Astrocyte of the spinal cord (primary cell): ENCODE results near the gene EDDM3A.
"Not testable (repeated sequence)": the region's sequence is repeated elsewhere in the genome, so short reads cannot be mapped to it uniquely, and the experiment has no call there.

Source experiments
- DNase-seq: peaks from one replicate; pipeline ENCODE4 v3.0.0; 2011; ENCODE audit warnings: low read depth, low spot score
- H3K4me3 ChIP-seq: 2 replicates; pipeline ENCODE4 v1.5.1; 2011; ENCODE audit warnings: low read depth, mild to moderate bottlenecking, low read length, moderate library complexity
- CTCF ChIP-seq: IDR thresholded peaks from 2 replicates; pipeline ENCODE4 v1.5.1; 2012; ENCODE audit warnings: low read depth, mild to moderate bottlenecking, low read length, inconsistent platforms
- in situ Hi-C: cut with HindIII; loops from 2 replicates; pipeline ENCODE4 v1.10.0; 2017; ENCODE audit warnings: low sequenced_read_pairs

EDDM3A gene

GRCh38 chr14:20745571-20746358, at the start of gene EDDM3A:
TSS of gene EDDM3A (plus strand) at chr14:20745887. CDS start at chr14:20747581, 1,694 bp downstream.
- TF ChIP-seq CTCF = no peak
- DNase-seq = no peak
- in situ Hi-C loops = no loop called here

GRCh38 chr14:20696764-20697163, 48.9 kb upstream of the EDDM3A start:
- no peak overlapping the region for H3K4me3 ChIP-seq
- DNase-seq = no peak
- in situ Hi-C loops = no loop called here
- no peak for TF ChIP-seq CTCF

More at GRCh38 chr14:20745571-20746358, at the start of gene EDDM3A:
- H3K4me3 ChIP-seq = no peak within 1 kb of the TSS

- in situ Hi-C loops = no loop called here
- TF ChIP-seq CTCF = peak; percentile 71
- DNase-seq = peak; percentile 68
- H3K4me3 ChIP-seq = no peak overlapping the region
Observed at GRCh38 chr14:20697273-20698017, 48.2 kb upstream of the EDDM3A start.

- DNase-seq = no peak
- H3K4me3 ChIP-seq = no peak overlapping the region
- TF ChIP-seq CTCF = no peak
- in situ Hi-C loops = no loop called here
Observed at GRCh38 chr14:20698018-20698329, 47.7 kb upstream of the EDDM3A start.

GRCh38 chr14:20698934-20699333, 46.8 kb upstream of the EDDM3A start:
- H3K4me3 ChIP-seq = no peak overlapping the region
- in situ Hi-C loops = no loop called here
- DNase-seq = no peak
- no peak for TF ChIP-seq CTCF

- no peak overlapping the region for H3K4me3 ChIP-seq
- in situ Hi-C loops = no loop called here
- no peak for TF ChIP-seq CTCF
- no peak for DNase-seq
Observed at GRCh38 chr14:20699931-20700330, 45.8 kb upstream of the EDDM3A start.

- in situ Hi-C loops, DNase-seq, H3K4me3 ChIP-seq: not testable (repeated sequence)
Observed at GRCh38 chr14:20700965-20701364, 44.7 kb upstream of the EDDM3A start.
